ENCODE data around the gene VWCE.

VWCE gene

DNA sequence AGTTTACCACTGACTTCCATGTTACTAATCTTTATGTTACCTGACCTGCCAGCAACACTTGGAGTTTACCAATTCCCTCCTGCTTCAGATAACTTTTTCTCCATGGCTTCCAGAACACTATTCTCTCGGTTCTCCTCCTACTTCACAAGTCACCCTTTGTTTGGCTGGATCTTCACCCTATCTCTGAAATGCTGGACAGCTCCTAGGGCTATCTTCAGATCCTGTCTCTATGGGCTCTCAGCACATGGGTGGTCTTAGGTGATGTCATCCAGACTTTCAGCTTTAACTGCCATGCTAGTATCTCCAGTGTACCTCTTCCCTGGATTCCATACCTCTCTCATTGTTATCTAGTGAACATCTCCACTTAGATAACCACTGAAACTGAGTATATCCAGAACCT is 12.2 kb upstream of the VWCE start:
- no peak overlapping the region for H2AFZ ChIP-seq (ENCODE audit: low read length)
- no peaks in the 10 kb centered on the region for H3K4me1 ChIP-seq (ENCODE audit: low read length)
- no peak for DNase-seq
- no peaks in the 10 kb centered on the region for H3K9me2 ChIP-seq (replicated peaks; ENCODE audit: insufficient read depth, low read length)
- no peaks in the 10 kb centered on the region for H3F3A ChIP-seq (ENCODE audit: insufficient read depth, low read length)
- H3K4me2 ChIP-seq (ENCODE audit: low read depth, low read length), result no peak overlapping the region
- no peaks in the 10 kb centered on the region for H3K27me3 ChIP-seq (replicated peaks; ENCODE audit: insufficient read depth, low read length)
- H4K20me1 ChIP-seq (ENCODE audit: insufficient read depth, low read length), result no peaks in the 10 kb centered on the region
- H3K79me2 ChIP-seq (ENCODE audit: low read length), result no peaks in the 10 kb centered on the region
- H3K9ac ChIP-seq (ENCODE audit: low read length), result no peak overlapping the region
- no peak overlapping the region for H3K27ac ChIP-seq (ENCODE audit: low read length)
- H3K4me3 ChIP-seq (ENCODE audit: low read length), result no peak overlapping the region
- peaks cover 17% of the 10 kb centered on the region; the same call in 1 of the 2 replicates for H3K36me3 ChIP-seq (replicated peaks; ENCODE audit: insufficient read depth, low read length)
- TF ChIP-seq, protein P1, sequence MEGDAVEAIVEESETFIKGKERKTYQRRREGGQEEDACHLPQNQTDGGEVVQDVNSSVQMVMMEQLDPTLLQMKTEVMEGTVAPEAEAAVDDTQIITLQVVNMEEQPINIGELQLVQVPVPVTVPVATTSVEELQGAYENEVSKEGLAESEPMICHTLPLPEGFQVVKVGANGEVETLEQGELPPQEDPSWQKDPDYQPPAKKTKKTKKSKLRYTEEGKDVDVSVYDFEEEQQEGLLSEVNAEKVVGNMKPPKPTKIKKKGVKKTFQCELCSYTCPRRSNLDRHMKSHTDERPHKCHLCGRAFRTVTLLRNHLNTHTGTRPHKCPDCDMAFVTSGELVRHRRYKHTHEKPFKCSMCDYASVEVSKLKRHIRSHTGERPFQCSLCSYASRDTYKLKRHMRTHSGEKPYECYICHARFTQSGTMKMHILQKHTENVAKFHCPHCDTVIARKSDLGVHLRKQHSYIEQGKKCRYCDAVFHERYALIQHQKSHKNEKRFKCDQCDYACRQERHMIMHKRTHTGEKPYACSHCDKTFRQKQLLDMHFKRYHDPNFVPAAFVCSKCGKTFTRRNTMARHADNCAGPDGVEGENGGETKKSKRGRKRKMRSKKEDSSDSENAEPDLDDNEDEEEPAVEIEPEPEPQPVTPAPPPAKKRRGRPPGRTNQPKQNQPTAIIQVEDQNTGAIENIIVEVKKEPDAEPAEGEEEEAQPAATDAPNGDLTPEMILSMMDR (IDR thresholded peaks at IDR 0.05; ENCODE audit: low read length), result no peak
- TF ChIP-seq EZH2phosphoT487 (IDR thresholded peaks at IDR 0.05; ENCODE audit: low read length), result no peak
- TF ChIP-seq EZH2 (optimal IDR thresholded peaks at IDR 0.05; ENCODE audit: low read depth, low read length), result no peak
- no peaks in the 10 kb centered on the region for H3K9me3 ChIP-seq (replicated peaks; ENCODE audit: insufficient read depth, low read length)

DNA sequence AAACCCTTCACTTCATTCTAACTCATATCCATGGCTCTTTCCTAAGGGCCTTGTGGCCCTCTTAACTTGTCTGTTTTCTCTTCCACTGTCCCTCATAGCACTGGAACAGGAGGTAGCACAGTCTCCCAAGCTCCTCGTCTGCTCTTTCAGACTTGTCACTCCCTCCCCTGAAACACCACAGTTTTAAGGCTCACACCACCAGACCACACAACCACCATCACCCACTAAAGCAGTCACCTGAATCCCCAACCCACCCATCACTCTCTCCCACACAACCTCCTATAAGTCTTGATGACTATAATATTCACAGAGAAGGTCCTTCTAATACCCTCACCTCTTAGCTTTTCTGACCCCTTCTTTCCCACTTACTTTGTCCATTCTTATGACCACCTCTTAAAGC is 11.1 kb upstream of the VWCE start:
- Histone ChIP-seq H3K9me2 (replicated peaks; ENCODE audit: insufficient read depth, low read length) (no peaks in the 10 kb centered on the region), H3K9ac (ENCODE audit: low read length) (no peak overlapping the region), H3K36me3 (replicated peaks; ENCODE audit: insufficient read depth, low read length) (peaks cover 23% of the 10 kb centered on the region; the same call in 1 of the 2 replicates), H3K4me2 (ENCODE audit: low read depth, low read length) (no peak overlapping the region), H3K9me3 (replicated peaks; ENCODE audit: insufficient read depth, low read length) (no peaks in the 10 kb centered on the region), H3K4me1 (ENCODE audit: low read length) (no peaks in the 10 kb centered on the region), H3K27ac (ENCODE audit: low read length) (no peak overlapping the region), H3K79me2 (ENCODE audit: low read length) (no peaks in the 10 kb centered on the region), H3F3A (ENCODE audit: insufficient read depth, low read length) (no peaks in the 10 kb centered on the region), H3K4me3 (ENCODE audit: low read length) (no peak overlapping the region), H4K20me1 (ENCODE audit: insufficient read depth, low read length) (no peaks in the 10 kb centered on the region), H2AFZ (ENCODE audit: low read length) (no peak overlapping the region), H3K27me3 (replicated peaks; ENCODE audit: insufficient read depth, low read length) (no peaks in the 10 kb centered on the region)
- no peak for DNase-seq
- TF ChIP-seq EZH2phosphoT487 (IDR thresholded peaks at IDR 0.05; ENCODE audit: low read length) (no peak), EZH2 (optimal IDR thresholded peaks at IDR 0.05; ENCODE audit: low read depth, low read length) (no peak)

DNA sequence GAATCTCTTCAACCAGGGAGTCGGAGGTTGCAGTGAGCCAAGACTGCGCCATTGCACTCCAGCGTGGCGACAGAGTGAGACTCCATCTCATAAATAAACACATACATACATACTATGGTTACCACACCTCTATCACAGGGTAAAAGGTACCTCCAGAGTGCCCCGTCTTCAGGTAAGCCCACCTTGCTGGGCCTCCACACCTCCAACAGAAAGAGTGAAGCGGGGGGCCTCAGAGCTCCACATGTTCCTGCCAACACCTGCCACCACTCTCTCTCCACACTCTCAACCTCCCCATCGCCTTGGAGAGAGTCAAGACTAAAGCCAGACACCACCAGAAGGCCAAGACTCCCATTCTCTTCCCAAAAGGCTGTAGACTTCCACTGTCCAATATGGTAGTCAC is 10.3 kb upstream of the VWCE start:
- H2AFZ ChIP-seq (ENCODE audit: low read length), result no peak overlapping the region
- H3K27ac ChIP-seq (ENCODE audit: low read length), result no peak overlapping the region
- H3F3A ChIP-seq (ENCODE audit: insufficient read depth, low read length), result no peaks in the 10 kb centered on the region
- DNase-seq, result no peak
- H3K9ac ChIP-seq (ENCODE audit: low read length), result no peak overlapping the region
- no peaks in the 10 kb centered on the region for H3K4me1 ChIP-seq (ENCODE audit: low read length)
- H3K4me3 ChIP-seq (ENCODE audit: low read length), result no peak overlapping the region
- no peak overlapping the region for H3K4me2 ChIP-seq (ENCODE audit: low read depth, low read length)
- no peaks in the 10 kb centered on the region for H3K79me2 ChIP-seq (ENCODE audit: low read length)
- H3K36me3 ChIP-seq (replicated peaks; ENCODE audit: insufficient read depth, low read length), result peaks cover 23% of the 10 kb centered on the region; the same call in 1 of the 2 replicates
- TF ChIP-seq, protein P1 (IDR thresholded peaks at IDR 0.05; ENCODE audit: low read length), result no peak
- TF ChIP-seq EZH2phosphoT487 (IDR thresholded peaks at IDR 0.05; ENCODE audit: low read length) (no peak), EZH2 (optimal IDR thresholded peaks at IDR 0.05; ENCODE audit: low read depth, low read length) (no peak)
- no peaks in the 10 kb centered on the region for H3K9me3 ChIP-seq (replicated peaks; ENCODE audit: insufficient read depth, low read length)
- H3K27me3 ChIP-seq (replicated peaks; ENCODE audit: insufficient read depth, low read length), result no peaks in the 10 kb centered on the region
- no peaks in the 10 kb centered on the region for H4K20me1 ChIP-seq (ENCODE audit: insufficient read depth, low read length)
- H3K9me2 ChIP-seq (replicated peaks; ENCODE audit: insufficient read depth, low read length), result no peaks in the 10 kb centered on the region

DNA sequence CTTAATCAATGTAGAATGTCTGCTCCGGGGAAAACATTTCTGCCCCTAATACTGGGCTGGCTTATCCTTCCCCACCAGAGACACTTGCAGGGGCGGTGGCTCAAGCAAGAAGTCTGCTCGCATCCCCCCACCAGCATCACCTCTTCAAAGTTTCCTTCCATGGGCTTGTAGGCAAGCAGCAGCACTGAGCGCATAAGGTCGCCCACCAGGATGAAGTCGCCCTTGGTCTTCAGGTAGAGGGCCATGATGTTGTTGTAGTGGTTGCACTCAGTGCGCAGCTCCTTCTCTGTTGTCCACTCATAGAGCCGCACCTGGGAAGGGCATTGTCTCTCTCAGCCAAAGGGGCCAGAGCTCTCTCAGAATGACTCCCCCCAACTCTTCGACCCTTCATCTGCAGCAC is 8.6 kb upstream of the VWCE start:
- Histone ChIP-seq H3K4me3 (ENCODE audit: low read length) (no peak overlapping the region), H4K20me1 (ENCODE audit: insufficient read depth, low read length) (no peaks in the 10 kb centered on the region), H3F3A (ENCODE audit: insufficient read depth, low read length) (no peaks in the 10 kb centered on the region; the same call in 1 of the 2 replicates), H3K9me2 (replicated peaks; ENCODE audit: insufficient read depth, low read length) (no peaks in the 10 kb centered on the region), H3K4me1 (ENCODE audit: low read length) (no peaks in the 10 kb centered on the region), H3K27me3 (replicated peaks; ENCODE audit: insufficient read depth, low read length) (no peaks in the 10 kb centered on the region), H3K4me2 (ENCODE audit: low read depth, low read length) (no peak overlapping the region), H3K9me3 (replicated peaks; ENCODE audit: insufficient read depth, low read length) (no peaks in the 10 kb centered on the region), H3K9ac (ENCODE audit: low read length) (no peak overlapping the region), H3K79me2 (ENCODE audit: low read length) (no peaks in the 10 kb centered on the region), H2AFZ (ENCODE audit: low read length) (no peak overlapping the region), H3K27ac (ENCODE audit: low read length) (no peak overlapping the region), H3K36me3 (replicated peaks; ENCODE audit: insufficient read depth, low read length) (peaks cover 15% of the 10 kb centered on the region; the same call in 1 of the 2 replicates)
- TF ChIP-seq EZH2 (optimal IDR thresholded peaks at IDR 0.05; ENCODE audit: low read depth, low read length) (no peak), EZH2phosphoT487 (IDR thresholded peaks at IDR 0.05; ENCODE audit: low read length) (no peak)
- TF ChIP-seq, protein P1 (IDR thresholded peaks at IDR 0.05; ENCODE audit: low read length), result no peak
- no peak for DNase-seq

Data from MM.1S (cell line).